ENCODE measurements around the gene GDE1. TPM values are rescaled to one million over a fixed set of nuclear protein-coding genes. Genes with fewer than 3 reads are reported as not detected.

Gene GDE1
- total and polyA plus RNA-seq, 4 experiments from 2014 or later, result 23.2 to 40.2 (median 27.0) TPM

- Mint-ChIP-seq H3K4me1 (no peaks in the 10 kb centered on the region), H3K27me3 (peaks cover 0 to 2% of the 10 kb centered on the region in 2 donors), H3K36me3 (no peaks in the 10 kb centered on the region), H3K4me3 (no peak overlapping the region), H3K27ac (no peak overlapping the region), H3K9me3 (peaks cover 0 to 2% (median 0%) of the 10 kb centered on the region in 8 donors)
- no peaks in the 10 kb centered on the region for H3K27me3 ChIP-seq (ENCODE audit: insufficient read depth, low read length)
- intact Hi-C loops (cut with micrococcal nuclease), result no loop called here
- H3K4me1 ChIP-seq (ENCODE audit: insufficient read depth, low read length), result no peaks in the 10 kb centered on the region
- POLR2A ChIA-PET (ENCODE audit: partially characterized antibody), result no interaction called here
- DNase-seq, result no peak
- no peaks in the 10 kb centered on the region for H3K36me3 ChIP-seq (ENCODE audit: insufficient read depth, low read length)
- no peak overlapping the region for H3K4me3 ChIP-seq (ENCODE audit: low read length in 2 of 2)
- no peaks in the 10 kb centered on the region for H3K9me3 ChIP-seq (ENCODE audit: control insufficient read depth in 1 of 2, low read length in 2 of 2)
- CTCF ChIA-PET (ENCODE audit: partially characterized antibody), result no interaction called here
- H3K27ac ChIP-seq (ENCODE audit: low read depth, low read length), result no peak overlapping the region
Observed at GRCh38 chr16:19463468-19464315, 58.2 kb downstream of the GDE1 start.

- peaks cover 0 to 2% (median 0%) of the 10 kb centered on the region in 4 donors for H3K4me1 Mint-ChIP-seq
- no peaks in the 10 kb centered on the region for H3K36me3 Mint-ChIP-seq
- no peaks in the 10 kb centered on the region for H3K27me3 ChIP-seq (ENCODE audit: insufficient read depth, low read length)
- intact Hi-C loops (cut with micrococcal nuclease), result no loop called here
- no peak overlapping the region for H3K4me3 ChIP-seq (ENCODE audit: low read length in 2 of 2)
- H3K4me3 Mint-ChIP-seq, result no peak overlapping the region
- DNase-seq, result no peak
- POLR2A ChIA-PET (ENCODE audit: partially characterized antibody), result no interaction called here
- H3K36me3 ChIP-seq (ENCODE audit: insufficient read depth, low read length), result no peaks in the 10 kb centered on the region
- H3K4me1 ChIP-seq (ENCODE audit: insufficient read depth, low read length), result no peaks in the 10 kb centered on the region
- H3K9me3 Mint-ChIP-seq, result peaks cover 0 to 2% (median 0%) of the 10 kb centered on the region in 8 donors
- no peaks in the 10 kb centered on the region for H3K9me3 ChIP-seq (ENCODE audit: control insufficient read depth in 1 of 2, low read length in 2 of 2)
- CTCF ChIA-PET (ENCODE audit: partially characterized antibody), result interaction anchor here (0.6 to 0.7 kb wide), 2 partner anchors 232 to 1558 kb away, joined by 3 to 4 read pairs; no protein-coding TSS in a partner anchor
- H3K27me3 Mint-ChIP-seq, result peaks cover 0 to 2% of the 10 kb centered on the region in 2 donors
- no peak overlapping the region for H3K27ac ChIP-seq (ENCODE audit: low read depth, low read length)
- H3K27ac Mint-ChIP-seq, result no peak overlapping the region
Observed at GRCh38 chr16:19460397-19460796, 61.5 kb downstream of the GDE1 start.

- Histone ChIP-seq H3K36me3 (ENCODE audit: insufficient read depth, low read length) (no peaks in the 10 kb centered on the region), H3K4me1 (ENCODE audit: insufficient read depth, low read length) (no peaks in the 10 kb centered on the region), H3K27ac (ENCODE audit: low read depth, low read length) (no peak overlapping the region), H3K9me3 (ENCODE audit: control insufficient read depth in 1 of 2, low read length in 2 of 2) (no peaks in the 10 kb centered on the region), H3K4me3 (ENCODE audit: low read length in 2 of 2) (no peak overlapping the region), H3K27me3 (ENCODE audit: insufficient read depth, low read length) (no peaks in the 10 kb centered on the region)
- POLR2A ChIA-PET (ENCODE audit: partially characterized antibody), result no interaction called here
- CTCF ChIA-PET (ENCODE audit: partially characterized antibody), result no interaction called here
- H3K27me3 Mint-ChIP-seq, result peaks cover 0 to 2% of the 10 kb centered on the region in 2 donors
- no peak overlapping the region for H3K27ac Mint-ChIP-seq
- H3K4me1 Mint-ChIP-seq, result peaks cover 0 to 2% (median 0%) of the 10 kb centered on the region in 4 donors
- H3K4me3 Mint-ChIP-seq, result no peak overlapping the region
- no peaks in the 10 kb centered on the region for H3K36me3 Mint-ChIP-seq
- intact Hi-C loops (cut with micrococcal nuclease), result no loop called here
- H3K9me3 Mint-ChIP-seq, result peaks cover 0 to 2% (median 0%) of the 10 kb centered on the region in 8 donors
- DNase-seq, result no peak
Observed at GRCh38 chr16:19458722-19459379, 63.0 kb downstream of the GDE1 start.

Other genes with a start within 250 kb of the GDE1 start
- gene CLEC19A, start 236.4 kb downstream of the GDE1 start, total RNA-seq, result not detected
- not detected for gene CLEC19A, start 236.4 kb downstream of the GDE1 start, polyA plus RNA-seq
- gene TMC5, start 104.2 kb downstream of the GDE1 start, total RNA-seq, result not detected
- gene TMC5, start 104.2 kb downstream of the GDE1 start, polyA plus RNA-seq, result under 1 TPM in 1 of 2 donors, not detected in 1; 0.57 TPM
- gene CCP110, start 1.8 kb upstream of the GDE1 start, total RNA-seq, result 10 to 100 TPM; 21.3 TPM
- 1 to 10 TPM; 7.3 to 9.6 TPM for gene CCP110, start 1.8 kb upstream of the GDE1 start, polyA plus RNA-seq
- 10 to 100 TPM; 42.2 to 45.7 TPM for gene VPS35L, start 33.6 kb upstream of the GDE1 start, total RNA-seq
- gene VPS35L, start 33.6 kb upstream of the GDE1 start, polyA plus RNA-seq, result 10 to 100 TPM; 51.6 to 52.9 TPM
- gene KNOP1, start 196.1 kb upstream of the GDE1 start, total RNA-seq, result 10 to 100 TPM; 15.3 to 16.6 TPM
- 10 to 100 TPM in 1 of 2 donors, 1 to 10 TPM in 1; 4.0 to 15.2 TPM for gene KNOP1, start 196.1 kb upstream of the GDE1 start, polyA plus RNA-seq
- 1 to 10 TPM; 1.7 to 3.1 TPM for gene IQCK, start 196.2 kb upstream of the GDE1 start, total RNA-seq
- gene IQCK, start 196.2 kb upstream of the GDE1 start, polyA plus RNA-seq, result 1 to 10 TPM; 1.3 to 4.1 TPM